Activated CD8-positive, alpha-beta T cell treated with anti-CD3 and anti-CD28 coated beads, Interleukin-2, amount 10 ng/mL, durations not matched to agents 7 days and 5 days (primary cell): ENCODE data around the gene TUSC2. TPM values are rescaled to one million over a fixed set of nuclear protein-coding genes. Genes with fewer than 3 reads are reported as not detected.

ENCODE experiments used
- ATAC-seq: fragments of 150-1000 bp; cut with Tn5 transposase; one replicate; pipeline ENCODE4 v1.10.0; 2021; ENCODE audit warnings: moderate library complexity
- CTCF ChIA-PET: fragments of 350-600 bp; sonication (Branson Sonifier 250); formaldehyde crosslinking; loops from one replicate; lab custom pipeline; 2021; ENCODE audit warnings: antibody characterized with exemption; lab: Charles Lee
- POLR2A ChIA-PET: fragments of 350-600 bp; sonication (Branson Sonifier 250); formaldehyde crosslinking; loops from one replicate; lab custom pipeline; 2021; ENCODE audit warnings: antibody characterized with exemption; lab: Charles Lee
- DNase-seq: peaks from one replicate; pipeline ENCODE4 v3.0.0-alpha.2; 2020
- H3K27ac Mint-ChIP-seq: one replicate; pipeline ENCODE4 v1.8.0; 2021; ENCODE audit warnings: mild to moderate bottlenecking, mixed read lengths
- H3K27me3 Mint-ChIP-seq: one replicate; pipeline ENCODE4 v1.8.0; 2021; ENCODE audit warnings: low read depth, mixed read lengths
- H3K36me3 Mint-ChIP-seq: one replicate; pipeline ENCODE4 v1.8.0; 2021; ENCODE audit warnings: low read depth, mixed read lengths
- H3K4me1 Mint-ChIP-seq: one replicate; pipeline ENCODE4 v1.8.0; 2021; ENCODE audit warnings: low read depth, mixed read lengths
- H3K4me3 Mint-ChIP-seq: one replicate; pipeline ENCODE4 v1.8.0; 2021; ENCODE audit warnings: mild to moderate bottlenecking, mixed read lengths
- H3K9me3 Mint-ChIP-seq: one replicate; pipeline ENCODE4 v1.8.0; 2022; ENCODE audit warnings: mixed read lengths; ENCODE audit not compliant: insufficient read depth
- total RNA-seq, 2 experiments: library from RNA; stranded (reverse); gene quantifications; one replicate each; pipeline ENCODE4 v1.2.3, GENCODE V29; 2021

TUSC2 gene
- total RNA-seq, 2 experiments from 2014 or later: 18.5 to 20.8 TPM

DNA sequence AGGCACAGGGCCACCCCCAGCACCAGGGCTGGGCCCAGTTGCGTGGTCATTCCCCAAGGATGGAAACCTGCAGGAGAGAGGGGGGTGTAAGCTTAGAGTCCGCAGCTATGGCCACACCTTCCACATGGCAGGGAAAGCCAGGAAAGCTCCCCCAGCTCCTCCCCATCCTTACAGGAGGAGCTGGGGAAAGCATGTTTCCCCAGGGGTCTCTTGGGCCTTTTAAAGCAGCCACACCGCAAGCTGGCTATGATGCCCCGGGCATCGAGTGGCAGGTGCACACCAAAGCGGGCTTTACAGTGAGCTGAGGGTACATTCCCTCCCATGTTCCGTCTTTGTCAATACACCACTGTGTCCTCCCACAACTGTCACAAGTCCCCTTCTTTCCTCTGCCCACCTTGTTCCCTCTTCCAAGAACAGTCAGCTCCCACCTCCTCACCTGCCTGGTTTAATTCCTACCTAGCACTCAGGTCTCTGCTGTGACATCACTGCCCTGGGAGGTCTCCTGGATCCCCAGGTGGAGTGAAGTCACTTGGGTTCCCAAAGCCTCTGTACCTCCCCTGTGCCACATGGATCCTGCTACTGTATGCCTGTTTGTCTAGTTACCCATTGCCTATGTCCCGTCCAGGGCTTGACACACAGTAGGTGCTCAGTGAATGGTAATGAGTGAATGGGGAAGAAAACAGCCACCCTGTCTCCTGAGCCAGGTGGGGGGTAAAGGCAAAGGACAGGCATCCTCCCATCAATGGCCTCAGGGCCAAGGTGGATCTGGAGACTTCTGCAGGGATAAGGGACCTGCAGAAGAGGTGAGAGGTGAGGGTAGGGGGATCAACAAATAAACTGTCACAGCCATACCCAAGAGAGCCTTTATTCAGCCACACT is 32.2 kb downstream of the TUSC2 start:
- H3K4me3 Mint-ChIP-seq: no peak overlapping the region
- H3K27me3 Mint-ChIP-seq: no peaks in the 10 kb centered on the region
- no peaks in the 10 kb centered on the region for H3K9me3 Mint-ChIP-seq
- H3K36me3 Mint-ChIP-seq: peaks cover 7% of the 10 kb centered on the region
- peaks cover 45% of the 10 kb centered on the region for H3K4me1 Mint-ChIP-seq
- CTCF ChIA-PET: interaction anchor here (1.3 kb wide), 1 partner anchor 21 kb away, joined by 3 read pairs; no protein-coding TSS in a partner anchor
- ATAC-seq (no peak), DNase-seq (no peak)
- peak overlapping the region; percentile 1 for H3K27ac Mint-ChIP-seq
- POLR2A ChIA-PET: no interaction called here

DNA sequence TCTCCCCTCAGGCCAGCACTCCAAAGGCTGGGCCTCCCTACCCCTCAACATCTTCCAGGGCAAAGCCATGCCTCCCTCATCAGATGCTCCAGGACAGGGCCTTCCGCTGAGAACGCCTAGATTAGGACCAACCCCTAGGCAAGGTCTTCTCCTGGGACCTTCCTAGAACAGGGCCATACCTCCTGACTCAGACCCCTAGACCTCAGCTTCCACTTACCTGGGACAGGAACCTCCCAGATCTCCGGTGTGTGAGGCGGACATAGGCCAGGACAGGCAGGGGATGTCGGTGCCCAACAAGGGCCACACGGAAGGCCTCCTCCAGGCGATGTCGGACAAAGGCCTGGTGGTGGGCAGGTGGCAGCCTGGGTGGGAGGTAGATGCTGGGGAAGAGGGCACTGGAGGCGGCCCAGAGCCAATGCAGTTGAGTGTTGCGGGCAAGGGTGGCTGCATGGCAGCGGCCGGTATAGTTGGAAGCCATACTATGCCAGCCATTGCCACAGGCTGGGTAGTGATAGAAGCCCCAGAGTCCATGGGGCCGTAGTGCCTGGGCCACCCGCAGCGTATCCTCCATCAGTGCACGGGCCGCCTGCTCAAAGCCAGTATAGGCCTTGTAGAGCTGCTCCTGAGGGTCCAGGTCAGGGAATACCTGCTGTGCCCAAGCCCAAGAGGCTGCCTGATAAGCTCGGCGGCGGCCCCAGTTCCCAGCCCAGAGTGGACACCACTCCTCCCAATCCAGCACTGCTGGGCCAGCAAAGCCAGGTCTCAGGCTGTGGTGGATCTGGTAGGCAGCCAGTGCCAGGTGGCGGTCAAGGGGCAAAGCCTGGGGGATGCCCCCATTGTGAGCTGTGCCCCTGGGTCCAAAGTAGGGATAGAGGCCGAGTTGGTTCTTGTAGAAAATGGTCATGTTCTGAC is 33.3 kb downstream of the TUSC2 start:
- H3K27me3 Mint-ChIP-seq: no peaks in the 10 kb centered on the region
- H3K4me3 Mint-ChIP-seq: no peak overlapping the region
- H3K27ac Mint-ChIP-seq: peak overlapping the region; percentile 34
- DNase-seq (no peak), ATAC-seq (no peak)
- H3K36me3 Mint-ChIP-seq: peaks cover 7% of the 10 kb centered on the region
- ChIA-PET CTCF (interaction anchor here (1.1 to 1.3 kb wide), 3 partner anchors 20 to 35 kb away, joined by 3 to 4 read pairs (median 3); no protein-coding TSS in a partner anchor), POLR2A (no interaction called here)
- peaks cover 40% of the 10 kb centered on the region for H3K4me1 Mint-ChIP-seq
- no peaks in the 10 kb centered on the region for H3K9me3 Mint-ChIP-seq

DNA sequence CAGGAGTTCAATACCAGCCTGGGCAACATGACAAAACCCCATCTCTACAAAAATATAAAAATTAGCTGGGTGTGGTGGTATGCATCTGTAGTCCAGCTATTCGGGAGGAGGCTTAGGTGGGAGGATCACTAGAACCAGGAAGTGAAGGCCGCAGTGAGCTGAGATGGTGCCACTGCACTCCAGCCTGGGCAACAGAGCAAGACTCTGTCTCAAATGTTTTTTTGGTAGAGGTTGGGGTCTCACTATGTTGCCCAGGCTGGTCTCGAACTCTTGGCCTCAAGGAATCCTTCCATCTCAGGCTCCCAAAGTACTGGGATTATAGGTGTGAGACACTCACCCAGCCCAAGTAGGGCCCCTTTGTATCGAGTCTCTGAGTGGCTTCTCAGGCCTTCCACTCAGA is 33.9 kb downstream of the TUSC2 start:
- Mint-ChIP-seq H3K9me3 (no peaks in the 10 kb centered on the region), H3K4me3 (no peak overlapping the region), H3K27ac (peak overlapping the region; percentile 94), H3K4me1 (peaks cover 38% of the 10 kb centered on the region), H3K27me3 (no peaks in the 10 kb centered on the region), H3K36me3 (peaks cover 7% of the 10 kb centered on the region)
- ATAC-seq (no peak), DNase-seq (no peak)
- ChIA-PET CTCF (interaction anchor here (1.1 kb wide), 2 partner anchors 30 to 34 kb away, joined by 3 to 4 read pairs; no protein-coding TSS in a partner anchor), POLR2A (interaction anchor here (0.6 to 0.9 kb wide), 2 partner anchors 26 to 46 kb away, joined by 4 to 5 read pairs; partner anchors contain the start of gene RASSF1)

DNA sequence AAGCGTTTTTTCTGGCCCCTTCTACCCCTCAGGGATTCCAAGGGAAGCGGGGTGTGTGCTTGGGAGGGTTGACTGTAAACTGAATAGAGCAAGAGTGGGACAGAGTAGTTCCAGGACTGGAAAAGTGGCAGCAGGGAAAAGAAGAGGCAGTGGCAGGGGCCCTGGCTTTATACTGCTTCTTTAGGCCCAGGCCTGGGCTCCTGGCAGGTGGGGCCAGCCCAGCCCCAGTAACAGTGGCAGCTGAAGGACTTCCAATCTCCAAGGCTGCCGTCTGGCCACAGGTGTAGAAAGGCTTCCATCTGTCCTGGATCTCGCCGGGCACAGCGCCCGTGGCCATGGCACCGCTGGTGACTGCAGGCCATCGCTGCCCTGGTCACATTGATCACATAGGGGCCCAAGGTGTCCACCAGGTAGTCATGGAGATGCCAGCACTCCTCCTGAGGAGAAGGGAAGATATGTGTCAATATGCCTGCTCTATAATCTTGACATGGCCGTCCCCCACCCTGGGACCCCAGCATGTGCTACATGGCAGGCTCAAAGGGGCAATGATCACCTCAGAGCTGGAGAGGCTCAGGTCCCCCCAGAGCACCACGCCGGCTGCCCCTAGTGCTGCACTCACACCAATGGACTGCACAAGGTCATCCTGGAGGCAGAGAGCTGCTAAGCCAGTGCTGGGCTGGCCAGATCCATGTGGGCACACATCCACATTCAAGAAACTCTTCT is 34.8 kb downstream of the TUSC2 start:
- CTCF ChIA-PET: interaction anchor here (1.1 to 2.2 kb wide), 5 partner anchors 13 to 47 kb away, joined by 4 to 10 read pairs (median 7); no protein-coding TSS in a partner anchor
- ATAC-seq (no peak), DNase-seq (no peak)
- H3K27me3 Mint-ChIP-seq: no peaks in the 10 kb centered on the region
- H3K9me3 Mint-ChIP-seq: no peaks in the 10 kb centered on the region
- POLR2A ChIA-PET: interaction anchor here (0.6 to 1.8 kb wide), 7 partner anchors 25 to 89 kb away, joined by 3 to 5 read pairs (median 4); partner anchors contain the start of genes HYAL2 and RASSF1
- H3K27ac Mint-ChIP-seq: peak overlapping the region; percentile 94
- H3K4me1 Mint-ChIP-seq: peaks cover 37% of the 10 kb centered on the region
- peak overlapping the region; percentile 88 for H3K4me3 Mint-ChIP-seq
- H3K36me3 Mint-ChIP-seq: peaks cover 8% of the 10 kb centered on the region

DNA sequence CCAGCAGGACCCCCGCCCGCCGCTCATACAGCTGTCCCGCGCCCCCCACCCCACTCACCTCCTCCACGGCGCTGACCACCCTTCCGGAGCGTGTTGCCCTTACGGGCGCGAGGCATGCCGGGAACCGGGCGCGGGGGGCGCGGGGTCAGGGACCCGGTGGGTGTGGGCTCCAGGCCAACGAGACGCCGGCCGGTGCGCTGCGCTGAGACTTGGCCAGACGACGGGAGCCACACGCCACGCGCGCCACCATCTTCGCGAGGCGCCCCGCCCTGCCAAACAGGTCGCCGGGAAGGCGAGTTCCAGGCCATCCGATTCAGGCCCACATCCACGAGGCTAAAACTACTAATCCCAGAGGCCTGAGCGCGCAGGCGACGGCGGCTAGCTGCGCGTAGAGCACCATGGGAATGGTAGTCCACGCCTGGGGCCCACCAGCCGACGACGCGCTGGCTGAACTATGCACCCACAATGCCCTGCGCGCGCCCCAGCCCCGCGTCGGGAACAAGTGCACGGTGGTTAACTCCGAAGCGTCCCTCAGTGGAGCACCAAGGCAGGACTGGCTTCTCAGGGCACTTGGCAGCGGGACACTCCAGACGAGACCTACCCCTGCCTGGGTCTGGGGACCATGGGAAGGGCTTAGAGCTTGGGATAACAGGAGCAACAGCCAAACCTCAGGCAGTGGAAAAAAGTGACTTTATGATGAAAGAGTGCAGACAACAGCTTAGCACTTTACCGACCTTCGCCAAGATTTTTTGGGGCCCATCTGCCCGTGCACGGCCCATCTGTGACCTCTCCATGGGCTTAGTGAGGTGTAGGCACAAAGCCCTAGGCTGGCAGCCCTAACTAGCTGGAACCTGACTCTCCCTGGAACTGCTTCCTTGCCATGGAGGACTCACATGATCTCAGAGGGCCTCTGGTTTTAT is 35.6 kb downstream of the TUSC2 start, which contains the start of gene IFRD2:
TSS of gene IFRD2 (minus strand) at position 271 of the 920 bp plus-strand sequence. CDS start at position 116, 155 bp downstream.
- CTCF ChIA-PET: interaction anchor here (0.7 to 2.2 kb wide), 10 partner anchors 10 to 203 kb away, joined by 3 to 10 read pairs (median 7); partner anchors contain the start of gene RBM5
- DNase-seq (peak; percentile 98), ATAC-seq (peak; percentile 99)
- Mint-ChIP-seq H3K9me3 (no peaks in the 10 kb centered on the region), H3K4me1 (peaks cover 29% of the 10 kb centered on the region), H3K27me3 (no peaks in the 10 kb centered on the region), H3K36me3 (peaks cover 11% of the 10 kb centered on the region), H3K27ac (peak within 1 kb of the TSS; percentile 94), H3K4me3 (peak within 1 kb of the TSS; percentile 88)
- POLR2A ChIA-PET: interaction anchor here (0.6 to 1.8 kb wide), 10 partner anchors 11 to 89 kb away, joined by 3 to 4 read pairs (median 3); partner anchors contain the start of gene HYAL2

DNA sequence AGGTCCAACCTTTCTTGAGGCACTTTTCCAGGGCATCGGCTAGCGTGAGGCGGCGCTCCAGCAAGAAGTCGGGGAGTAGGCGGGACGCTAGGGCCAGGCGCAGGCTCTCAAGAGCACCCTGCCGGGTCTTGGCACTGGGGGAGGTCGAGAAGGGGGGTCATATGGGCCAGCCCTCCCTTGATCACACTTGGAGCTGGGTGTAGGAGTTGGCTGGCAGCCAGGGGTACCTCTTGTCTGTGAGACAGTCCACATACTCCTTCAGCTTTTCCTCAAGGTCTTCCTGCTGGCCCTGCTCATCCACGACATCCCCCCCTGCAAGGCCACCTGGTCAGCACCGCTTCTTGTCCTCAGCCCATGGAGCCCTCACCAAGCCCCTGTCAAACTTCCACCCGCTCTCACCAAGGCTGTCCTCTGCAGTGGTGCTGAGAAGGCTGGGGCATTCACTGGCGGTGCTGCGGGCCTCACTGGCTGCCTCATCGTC is 37.8 kb downstream of the TUSC2 start:
- no peaks in the 10 kb centered on the region for H3K27me3 Mint-ChIP-seq
- H3K4me3 Mint-ChIP-seq: peak overlapping the region; percentile 88
- H3K4me1 Mint-ChIP-seq: peaks cover 20% of the 10 kb centered on the region
- DNase-seq (no peak), ATAC-seq (no peak)
- H3K36me3 Mint-ChIP-seq: peaks cover 11% of the 10 kb centered on the region
- no peak overlapping the region for H3K27ac Mint-ChIP-seq
- ChIA-PET POLR2A (no interaction called here), CTCF (interaction anchor here (1.6 to 1.8 kb wide), 2 partner anchors 24 to 64 kb away, joined by 3 to 6 read pairs; no protein-coding TSS in a partner anchor)
- no peaks in the 10 kb centered on the region for H3K9me3 Mint-ChIP-seq

DNA sequence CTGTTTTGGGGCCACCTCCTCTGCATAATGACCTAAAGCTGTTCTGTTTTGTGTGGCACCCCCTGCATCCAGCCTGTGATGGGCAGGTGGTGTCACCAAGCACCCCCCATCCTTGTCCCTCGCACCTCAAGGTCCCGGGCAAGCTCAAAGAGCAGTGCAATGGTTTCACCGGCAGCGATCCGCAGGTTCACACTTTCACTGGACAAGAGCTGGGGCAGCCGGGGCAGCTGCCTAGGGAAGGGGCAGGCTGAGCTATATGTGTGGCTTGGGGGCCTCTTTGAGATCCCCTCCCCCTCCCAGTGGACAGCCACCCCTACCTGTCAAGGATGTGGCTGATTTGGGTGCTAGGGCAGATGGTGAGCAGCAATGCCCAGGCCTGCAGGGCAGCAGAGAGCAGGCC is 38.9 kb downstream of the TUSC2 start:
- POLR2A ChIA-PET: interaction anchor here (1.4 to 2.3 kb wide), 2 partner anchors 10 kb away, joined by 3 to 8 read pairs; partner anchors contain the start of genes HYAL3 and NAA80

DNA sequence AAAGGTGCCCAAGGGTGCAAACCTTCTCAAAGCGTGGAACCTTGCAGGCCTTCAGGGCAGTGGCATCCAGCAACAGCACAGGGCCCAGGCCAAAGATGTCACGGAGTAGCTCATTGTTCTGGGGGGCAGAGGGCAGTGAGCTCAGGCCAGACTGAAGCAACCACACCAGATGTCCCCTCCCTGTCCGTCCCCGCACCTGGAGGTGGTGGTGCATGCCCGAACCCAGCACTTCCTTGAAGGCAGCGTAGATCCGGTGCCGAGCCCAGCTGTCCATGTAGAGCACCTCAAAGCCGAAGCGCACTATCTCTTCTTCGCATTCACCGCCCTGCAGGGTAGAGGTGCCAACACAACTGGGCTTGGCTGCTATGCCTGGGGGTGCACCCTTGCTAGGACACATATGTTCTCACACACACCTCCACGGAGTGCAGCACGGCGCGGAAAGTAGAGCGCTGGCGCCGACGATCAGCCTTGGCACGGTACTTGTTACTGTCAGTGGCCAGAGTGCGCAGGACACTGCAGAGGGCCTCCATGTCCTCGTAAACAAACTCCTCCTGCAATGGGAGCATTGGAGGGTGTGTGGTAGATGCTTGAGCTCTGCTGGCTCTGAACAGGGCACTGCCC is 39.5 kb downstream of the TUSC2 start:
- CTCF ChIA-PET: interaction anchor here (0.7 to 1.2 kb wide), 2 partner anchors 29 to 94 kb away, joined by 3 read pairs; no protein-coding TSS in a partner anchor
- peaks cover 20% of the 10 kb centered on the region for H3K4me1 Mint-ChIP-seq

More for the DNA sequence above, 38.9 kb downstream of the TUSC2 start:
- ATAC-seq (no peak), DNase-seq (no peak)
- no peaks in the 10 kb centered on the region for H3K9me3 Mint-ChIP-seq
- no peak overlapping the region for H3K4me3 Mint-ChIP-seq
- no peak overlapping the region for H3K27ac Mint-ChIP-seq
- peaks cover 20% of the 10 kb centered on the region for H3K4me1 Mint-ChIP-seq
- H3K27me3 Mint-ChIP-seq: no peaks in the 10 kb centered on the region
- CTCF ChIA-PET: interaction anchor here (0.7 to 1.8 kb wide), 2 partner anchors 28 to 63 kb away, joined by 3 to 6 read pairs; no protein-coding TSS in a partner anchor
- peaks cover 11% of the 10 kb centered on the region for H3K36me3 Mint-ChIP-seq

DNA sequence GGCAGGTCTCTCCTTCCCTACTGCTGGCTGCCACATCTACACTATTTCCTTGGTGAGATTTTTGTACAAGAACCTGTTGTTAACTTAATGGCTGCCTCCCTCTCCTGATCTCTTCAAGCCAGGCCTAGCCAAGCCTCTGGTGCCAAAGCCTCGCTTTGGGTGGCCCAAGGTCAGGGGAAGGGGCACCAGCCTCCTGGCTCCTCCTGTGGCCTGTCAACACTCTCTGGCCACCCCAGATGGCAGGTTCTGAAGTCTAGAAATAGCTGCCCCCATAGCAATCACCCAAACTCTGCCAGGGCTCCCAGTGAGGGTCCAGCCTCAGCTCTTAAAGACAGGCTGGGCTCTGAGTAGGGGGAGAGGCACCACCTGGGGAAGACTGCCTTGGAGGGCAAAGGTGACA is 40.8 kb downstream of the TUSC2 start:
- POLR2A ChIA-PET: interaction anchor here (2.3 kb wide), 1 partner anchor 12 kb away, joined by 8 read pairs; the partner anchor contains the start of genes HYAL3 and NAA80
- Mint-ChIP-seq H3K27ac (no peak overlapping the region), H3K4me3 (no peak overlapping the region), H3K27me3 (no peaks in the 10 kb centered on the region), H3K9me3 (no peaks in the 10 kb centered on the region), H3K4me1 (peaks cover 10% of the 10 kb centered on the region), H3K36me3 (peaks cover 11% of the 10 kb centered on the region)
- DNase-seq (no peak), ATAC-seq (no peak)
- CTCF ChIA-PET: interaction anchor here (1.2 to 1.3 kb wide), 2 partner anchors 41 to 93 kb away, joined by 3 read pairs; no protein-coding TSS in a partner anchor

More for the DNA sequence above, 39.5 kb downstream of the TUSC2 start:
- Mint-ChIP-seq H3K27ac (no peak overlapping the region), H3K36me3 (peaks cover 11% of the 10 kb centered on the region), H3K27me3 (no peaks in the 10 kb centered on the region), H3K9me3 (no peaks in the 10 kb centered on the region), H3K4me3 (no peak overlapping the region)
- no peak for DNase-seq
- POLR2A ChIA-PET: interaction anchor here (1.4 to 2.3 kb wide), 2 partner anchors 9 to 10 kb away, joined by 3 to 8 read pairs; partner anchors contain the start of genes HYAL3 and NAA80
- no peak for ATAC-seq
